Glutamatergic neuron (in vitro differentiated cells): ENCODE data around the gene CTAG1B. TPM values are rescaled to one million over a fixed set of nuclear protein-coding genes. Genes with fewer than 3 reads are reported as not detected.
"Not testable (repeated sequence)": the region's sequence is repeated elsewhere in the genome, so short reads cannot be mapped to it uniquely, and the experiment has no call there.

Experiments used
- DNase-seq: peaks from one replicate; pipeline ENCODE4 v3.0.0; 2022
- H3K27ac Mint-ChIP-seq: one replicate; pipeline ENCODE4 v1.8.0; 2020; ENCODE audit warnings: mild to moderate bottlenecking, mixed read lengths, inconsistent platforms; ENCODE audit not compliant: unreplicated experiment
- H3K27me3 Mint-ChIP-seq: one replicate; pipeline ENCODE4 v1.8.0; 2020; ENCODE audit warnings: mild to moderate bottlenecking, moderate library complexity, mixed read lengths, inconsistent platforms; ENCODE audit not compliant: unreplicated experiment
- H3K36me3 Mint-ChIP-seq: one replicate; pipeline ENCODE4 v1.8.0; 2020; ENCODE audit warnings: mild to moderate bottlenecking, mixed read lengths, inconsistent platforms; ENCODE audit not compliant: unreplicated experiment
- H3K4me1 Mint-ChIP-seq: one replicate; pipeline ENCODE4 v1.8.0; 2020; ENCODE audit warnings: mild to moderate bottlenecking, low read depth, mixed read lengths, inconsistent platforms; ENCODE audit not compliant: unreplicated experiment
- H3K4me3 Mint-ChIP-seq: one replicate; pipeline ENCODE4 v1.8.0; 2020; ENCODE audit warnings: mild to moderate bottlenecking, mixed read lengths, inconsistent platforms; ENCODE audit not compliant: unreplicated experiment
- H3K9me3 Mint-ChIP-seq: one replicate; pipeline ENCODE4 v1.8.0; 2020; ENCODE audit warnings: mild to moderate bottlenecking, moderate library complexity, mixed read lengths, inconsistent platforms; ENCODE audit not compliant: unreplicated experiment
- long read RNA-seq: library from polyadenylated mRNA; unstranded; transcript quantifications from one replicate; pipeline ENCODE4 v2.0.0, GENCODE V29; 2020; ENCODE audit not compliant: unreplicated experiment
- total RNA-seq: library from RNA; stranded (reverse); fragmentation: NEBNext Ultra II Directional; extraction: Animal tissue kit (Norgen Biotek cat#: 25700); gene quantifications from one replicate; pipeline ENCODE4 v1.2.1, GENCODE V29; 2021; ENCODE audit not compliant: unreplicated experiment
- TF ChIP-seq, protein P1 (sequence below): fragments of 200-600 bp; sonication (generic); IDR thresholded peaks from one replicate; pipeline ENCODE4 v1.5.0; 2021; ENCODE audit not compliant: partially characterized antibody, unreplicated experiment

CTAG1B gene
- total RNA-seq: not detected
- long read RNA-seq: 0 reads

DNA sequence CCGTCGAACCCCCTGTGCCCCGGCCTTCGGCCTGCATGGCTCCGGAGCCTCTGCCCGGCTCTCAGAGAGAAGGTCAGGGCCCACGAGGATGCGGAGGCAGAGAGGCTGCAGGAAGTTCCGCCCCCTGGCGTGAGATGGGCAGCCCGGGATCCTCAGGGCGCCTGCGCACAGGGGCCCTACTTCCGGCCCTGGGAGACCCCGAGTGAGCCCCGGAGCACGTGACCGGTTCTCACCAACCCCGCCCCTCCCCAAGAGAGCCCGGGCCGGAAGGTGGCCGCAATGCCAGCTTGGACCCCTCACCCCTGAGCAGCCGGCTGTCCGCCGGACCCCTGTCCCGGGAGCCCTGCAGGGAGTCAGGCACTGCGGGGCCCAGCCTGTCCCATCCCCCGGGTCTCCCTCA lies at the start of gene CTAG1B:
CTAG1B (minus strand) TSS at position 101 of the 400 bp plus-strand sequence; CDS start at position 37, 64 bp downstream.
- not testable (repeated sequence) for H3K4me3 Mint-ChIP-seq, H3K4me1 Mint-ChIP-seq, H3K27ac Mint-ChIP-seq, H3K9me3 Mint-ChIP-seq, DNase-seq, H3K36me3 Mint-ChIP-seq, H3K27me3 Mint-ChIP-seq

DNA sequence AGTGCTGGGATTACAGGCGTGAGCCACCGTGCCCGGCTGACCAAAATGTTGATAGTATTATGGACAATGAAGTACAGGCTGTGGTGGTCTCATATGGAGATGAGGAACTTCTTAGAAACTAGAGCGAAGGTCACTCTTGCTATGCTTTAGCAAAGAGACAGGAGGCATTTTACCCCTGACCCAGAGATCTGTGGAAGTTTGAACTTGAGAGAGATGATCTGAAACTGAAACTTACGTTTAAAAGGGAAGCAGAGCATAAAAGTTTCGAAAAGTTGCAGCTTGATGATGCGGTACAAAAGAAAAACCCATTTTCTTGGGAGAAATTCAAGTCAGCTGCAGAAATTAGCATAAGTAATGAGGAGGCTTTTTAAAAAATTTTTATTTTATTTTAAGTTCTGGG lies 42.8 kb upstream of the CTAG1B start:
- H3K36me3 Mint-ChIP-seq: peaks cover 5% of the 10 kb centered on the region

DNA sequence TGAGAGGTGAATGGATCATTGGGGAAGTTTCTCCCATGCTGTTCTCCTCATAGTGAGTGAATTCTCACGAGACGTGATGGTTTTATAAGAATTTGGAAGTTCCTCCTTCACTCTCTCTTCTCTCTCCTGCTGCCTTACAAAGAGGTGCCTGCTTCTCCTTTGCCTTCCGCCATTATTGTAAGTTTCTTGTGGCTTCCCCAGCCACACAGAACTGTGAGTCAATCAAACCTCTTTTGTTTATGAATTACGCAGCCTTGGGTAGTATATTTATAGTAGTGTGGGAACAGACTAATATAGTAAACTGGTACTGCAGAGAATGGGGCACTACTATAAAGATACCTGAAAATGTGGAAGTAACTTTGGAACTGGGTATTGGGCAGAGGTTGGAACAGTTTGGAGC lies 42.1 kb upstream of the CTAG1B start:
- H3K4me3 Mint-ChIP-seq: no peak overlapping the region
- H3K36me3 Mint-ChIP-seq: peaks cover 5% of the 10 kb centered on the region
- H3K9me3 Mint-ChIP-seq: peaks cover 5% of the 10 kb centered on the region
- no peak overlapping the region for H3K27ac Mint-ChIP-seq
- DNase-seq: no peak
- H3K27me3 Mint-ChIP-seq: peaks cover 2% of the 10 kb centered on the region
- TF ChIP-seq, protein P1, sequence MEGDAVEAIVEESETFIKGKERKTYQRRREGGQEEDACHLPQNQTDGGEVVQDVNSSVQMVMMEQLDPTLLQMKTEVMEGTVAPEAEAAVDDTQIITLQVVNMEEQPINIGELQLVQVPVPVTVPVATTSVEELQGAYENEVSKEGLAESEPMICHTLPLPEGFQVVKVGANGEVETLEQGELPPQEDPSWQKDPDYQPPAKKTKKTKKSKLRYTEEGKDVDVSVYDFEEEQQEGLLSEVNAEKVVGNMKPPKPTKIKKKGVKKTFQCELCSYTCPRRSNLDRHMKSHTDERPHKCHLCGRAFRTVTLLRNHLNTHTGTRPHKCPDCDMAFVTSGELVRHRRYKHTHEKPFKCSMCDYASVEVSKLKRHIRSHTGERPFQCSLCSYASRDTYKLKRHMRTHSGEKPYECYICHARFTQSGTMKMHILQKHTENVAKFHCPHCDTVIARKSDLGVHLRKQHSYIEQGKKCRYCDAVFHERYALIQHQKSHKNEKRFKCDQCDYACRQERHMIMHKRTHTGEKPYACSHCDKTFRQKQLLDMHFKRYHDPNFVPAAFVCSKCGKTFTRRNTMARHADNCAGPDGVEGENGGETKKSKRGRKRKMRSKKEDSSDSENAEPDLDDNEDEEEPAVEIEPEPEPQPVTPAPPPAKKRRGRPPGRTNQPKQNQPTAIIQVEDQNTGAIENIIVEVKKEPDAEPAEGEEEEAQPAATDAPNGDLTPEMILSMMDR: no peak
- no peaks in the 10 kb centered on the region for H3K4me1 Mint-ChIP-seq

More for the DNA sequence above, 42.8 kb upstream of the CTAG1B start:
- no peak for DNase-seq
- Mint-ChIP-seq H3K27ac (no peak overlapping the region), H3K9me3 (peaks cover 5% of the 10 kb centered on the region), H3K4me1 (no peaks in the 10 kb centered on the region), H3K27me3 (peaks cover 2% of the 10 kb centered on the region), H3K4me3 (no peak overlapping the region)
- TF ChIP-seq, protein P1: no peak

DNA sequence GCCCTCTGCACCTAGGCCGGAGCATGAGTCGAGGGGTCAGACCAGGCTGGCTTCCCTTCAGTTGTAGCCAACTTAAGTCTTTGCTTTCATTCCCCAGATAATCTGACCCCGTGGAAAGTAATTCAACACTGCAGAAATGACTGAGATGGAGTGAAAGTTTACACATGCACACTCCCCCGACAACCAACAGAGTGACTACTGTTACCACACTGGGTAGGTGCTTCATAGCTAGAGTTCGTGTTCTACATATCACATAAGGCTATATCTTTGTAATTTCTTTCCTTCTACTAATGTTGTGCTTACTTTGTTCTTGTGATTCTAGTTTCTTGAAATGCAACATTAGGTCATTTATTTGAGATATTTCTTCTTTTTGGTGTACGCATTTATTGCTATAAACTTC lies 41.5 kb upstream of the CTAG1B start:
- Mint-ChIP-seq H3K4me1 (no peaks in the 10 kb centered on the region), H3K27ac (no peak overlapping the region), H3K36me3 (peaks cover 5% of the 10 kb centered on the region), H3K4me3 (no peak overlapping the region), H3K27me3 (peaks cover 2% of the 10 kb centered on the region), H3K9me3 (peaks cover 3% of the 10 kb centered on the region)
- TF ChIP-seq, protein P1: no peak
- no peak for DNase-seq

DNA sequence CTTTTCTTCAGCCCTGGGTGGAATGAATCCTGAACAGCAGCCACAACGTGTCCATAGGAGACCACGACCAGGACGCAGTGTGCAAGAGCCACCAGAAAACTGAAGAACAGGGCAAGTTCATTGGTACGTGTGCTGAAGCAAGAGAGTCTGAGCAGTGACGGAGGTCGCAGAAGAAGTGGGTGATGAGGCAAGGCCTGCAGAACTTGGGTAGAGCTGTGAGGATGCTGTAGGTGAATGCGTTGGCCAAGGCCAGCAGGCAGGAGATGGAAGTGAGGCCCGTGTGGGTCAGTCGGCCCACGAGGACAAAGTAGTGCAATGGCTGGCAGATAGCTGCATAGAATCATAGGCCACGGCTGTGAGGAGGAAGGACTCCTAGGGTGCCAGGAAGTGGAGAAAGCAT lies 39.9 kb upstream of the CTAG1B start:
- no peaks in the 10 kb centered on the region for H3K4me1 Mint-ChIP-seq
- H3K9me3 Mint-ChIP-seq: peaks cover 3% of the 10 kb centered on the region

More for the DNA sequence above, 39.9 kb upstream of the CTAG1B start:
- no peak for DNase-seq
- Mint-ChIP-seq H3K27ac (no peak overlapping the region), H3K27me3 (peaks cover 2% of the 10 kb centered on the region), H3K36me3 (peaks cover 5% of the 10 kb centered on the region), H3K4me3 (no peak overlapping the region)
- TF ChIP-seq, protein P1: no peak
